Pulmonary artery endothelial cell (primary cell): Measurements from ENCODE around the gene EFCAB12. TPM values are rescaled to one million over a fixed set of nuclear protein-coding genes. Genes with fewer than 3 reads are reported as not detected.
"Not testable (repeated sequence)": the region's sequence is repeated elsewhere in the genome, so short reads cannot be mapped to it uniquely, and the experiment has no call there.

Source experiments
- DNase-seq: peaks from one replicate; pipeline ENCODE4 v3.0.0-alpha.2; 2011; ENCODE audit warnings: low read depth, low spot score
- total RNA-seq: library from RNA; depleted of rRNA; stranded (reverse); fragments of >200 nt; gene quantifications from 2 replicates; pipeline ENCODE4 v1.2.3, GENCODE V29; 2014

EFCAB12 gene
- total RNA-seq, 1 donor from 2014 or later: under 0.01 TPM

- DNase-seq: no peak
Observed at GRCh38 chr3:129421236-129421883, 7.1 kb downstream of the EFCAB12 start.

- DNase-seq: no peak
Observed at GRCh38 chr3:129419476-129419875, 9.0 kb downstream of the EFCAB12 start.

- DNase-seq: no peak
Observed at GRCh38 chr3:129418041-129418973, 10.1 kb downstream of the EFCAB12 start.

- peak; percentile 75 for DNase-seq
Observed at GRCh38 chr3:129417326-129417725, 11.1 kb downstream of the EFCAB12 start.

- no peak for DNase-seq
Observed at GRCh38 chr3:129416415-129416814, 12.0 kb downstream of the EFCAB12 start.

GRCh38 chr3:129415830-129416229 lies 12.6 kb downstream of the EFCAB12 start:
- DNase-seq: no peak

- DNase-seq: no peak
Observed at GRCh38 chr3:129415378-129415777, 13.1 kb downstream of the EFCAB12 start.

- no peak for DNase-seq
Observed at GRCh38 chr3:129413687-129414506, 14.5 kb downstream of the EFCAB12 start.

- DNase-seq: not testable (repeated sequence)
Observed at GRCh38 chr3:129413238-129413637, 15.2 kb downstream of the EFCAB12 start.

- DNase-seq: no peak
Observed at GRCh38 chr3:129412542-129413198, 15.8 kb downstream of the EFCAB12 start.

GRCh38 chr3:129410971-129411370 lies 17.5 kb downstream of the EFCAB12 start:
- DNase-seq: no peak

- DNase-seq: no peak
Observed at GRCh38 chr3:129409541-129409940, 18.9 kb downstream of the EFCAB12 start.

- DNase-seq: no peak
Observed at GRCh38 chr3:129404610-129405009, 23.8 kb downstream of the EFCAB12 start.

- DNase-seq: no peak
Observed at GRCh38 chr3:129404130-129404529, 24.3 kb downstream of the EFCAB12 start.

GRCh38 chr3:129403450-129403849 lies 25.0 kb downstream of the EFCAB12 start:
- no peak for DNase-seq

- no peak for DNase-seq
Observed at GRCh38 chr3:129402616-129403015, 25.8 kb downstream of the EFCAB12 start.

- no peak for DNase-seq
Observed at GRCh38 chr3:129402210-129402609, 26.2 kb downstream of the EFCAB12 start.

- no peak for DNase-seq
Observed at GRCh38 chr3:129399895-129400357, 28.5 kb downstream of the EFCAB12 start.

GRCh38 chr3:129399145-129399894 lies 29.1 kb downstream of the EFCAB12 start:
- DNase-seq: peak; percentile 88

GRCh38 chr3:129398803-129399144 lies 29.7 kb downstream of the EFCAB12 start:
- DNase-seq: no peak
